Trophoblast cell (in vitro differentiated cells and primary cell): ENCODE results near the gene HSP90AA1.

ENCODE experiments used
- DNase-seq, 2 donors: peaks; one replicate each; pipeline ENCODE4 v3.0.0-alpha.2; 2016
- H2AFZ ChIP-seq: 2 replicates; pipeline ENCODE4 v1.6.1; 2013; ENCODE audit warnings: low read length, moderate library complexity, mild to moderate bottlenecking; ENCODE audit not compliant: insufficient read depth, poor library complexity
- H2AK5ac ChIP-seq: 2 replicates; pipeline ENCODE4 v1.6.1; 2013; ENCODE audit warnings: mild to moderate bottlenecking, low read length
- H2BK120ac ChIP-seq: 2 replicates; pipeline ENCODE4 v1.6.1; 2013; ENCODE audit warnings: low read length, mild to moderate bottlenecking, moderate library complexity; ENCODE audit not compliant: insufficient read depth, poor library complexity
- H2BK12ac ChIP-seq: 2 replicates; pipeline ENCODE4 v1.6.1; 2013; ENCODE audit warnings: mild to moderate bottlenecking, low read length, moderate library complexity
- H2BK5ac ChIP-seq: 2 replicates; pipeline ENCODE4 v1.6.1; 2013; ENCODE audit warnings: low read length, low read depth, moderate library complexity, mild to moderate bottlenecking; ENCODE audit not compliant: poor library complexity
- H3K14ac ChIP-seq: 2 replicates; pipeline ENCODE4 v1.6.1; 2013; ENCODE audit warnings: mild to moderate bottlenecking, low read length
- H3K18ac ChIP-seq: 2 replicates; pipeline ENCODE4 v1.6.1; 2013; ENCODE audit warnings: mild to moderate bottlenecking, low read length
- H3K23ac ChIP-seq: 2 replicates; pipeline ENCODE4 v1.6.1; 2013; ENCODE audit warnings: low read length
- H3K27ac ChIP-seq: 2 replicates; pipeline ENCODE4 v1.5.1; 2013; ENCODE audit warnings: low read depth, mild to moderate bottlenecking, inconsistent platforms, low read length, moderate library complexity
- H3K27me3 ChIP-seq: 2 replicates; pipeline ENCODE4 v1.6.1; 2013; ENCODE audit warnings: inconsistent platforms, mild to moderate bottlenecking, low read length, moderate library complexity; ENCODE audit not compliant: insufficient read depth
- H3K36me3 ChIP-seq, 2 experiments: 1 replicate in 1 of 2; 2 replicates in 1 of 2; pipeline ENCODE4 v1.6.1; 2013; ENCODE audit warnings: low read length in 2 of 2, mild to moderate bottlenecking in 2 of 2, moderate library complexity in 1 of 2; ENCODE audit not compliant: insufficient read depth in 2 of 2, control insufficient read depth in 1 of 2
- H3K4ac ChIP-seq: 2 replicates; pipeline ENCODE4 v1.6.1; 2013; ENCODE audit warnings: low read depth, mild to moderate bottlenecking, low read length, moderate library complexity
- H3K4me1 ChIP-seq, 2 experiments: 1 replicate in 1 of 2; 2 replicates in 1 of 2; pipeline ENCODE4 v1.6.1; 2013; ENCODE audit warnings: low read length in 2 of 2, mild to moderate bottlenecking in 2 of 2, moderate library complexity in 1 of 2; ENCODE audit not compliant: insufficient read depth in 2 of 2, control insufficient read depth in 1 of 2
- H3K4me2 ChIP-seq: 2 replicates; pipeline ENCODE4 v1.6.1; 2013; ENCODE audit warnings: inconsistent platforms, mild to moderate bottlenecking, low read length, moderate library complexity
- H3K4me3 ChIP-seq: 2 replicates; pipeline ENCODE4 v1.5.1; 2013; ENCODE audit warnings: mild to moderate bottlenecking, low read depth, low read length, inconsistent platforms
- H3K79me1 ChIP-seq: one replicate; pipeline ENCODE4 v1.6.1; 2013; ENCODE audit warnings: low read length
- H3K79me2 ChIP-seq: 2 replicates; pipeline ENCODE4 v1.6.1; 2013; ENCODE audit warnings: low read length, mild to moderate bottlenecking; ENCODE audit not compliant: control insufficient read depth, insufficient read depth, poor library complexity
- H3K9ac ChIP-seq: 2 replicates; pipeline ENCODE4 v1.6.1; 2013; ENCODE audit warnings: mild to moderate bottlenecking, low read length
- H3K9me3 ChIP-seq: 2 replicates; pipeline ENCODE4 v1.6.1; 2013; ENCODE audit warnings: low read depth, mild to moderate bottlenecking, control low read depth, inconsistent platforms, low read length; ENCODE audit not compliant: insufficient read depth
- H4K12ac ChIP-seq: 2 replicates; pipeline ENCODE4 v1.6.1; 2013; ENCODE audit warnings: low read depth, mild to moderate bottlenecking, low read length, moderate library complexity
- H4K8ac ChIP-seq: 2 replicates; pipeline ENCODE4 v1.6.1; 2013; ENCODE audit warnings: low read depth, mild to moderate bottlenecking, low read length, moderate library complexity
- H4K91ac ChIP-seq: one replicate; pipeline ENCODE4 v1.6.1; 2013; ENCODE audit warnings: low read depth, mild to moderate bottlenecking, low read length, moderate library complexity
- WGBS: extraction: QIAGEN DNeasy Blood & Tissue Kit; methylation state at CpG from one replicate; pipeline ENCODE4 v1.1.7; 2013; ENCODE audit warnings: missing lambda C conversion rate; ENCODE audit not compliant: insufficient read length, insufficient coverage; ENCODE audit errors: extremely low coverage; 5-methylcytosine and 5-hydroxymethylcytosine counted together

Gene HSP90AA1

GRCh38 chr14:102043251-102044025, 43.4 kb downstream of the HSP90AA1 start:
- H2AFZ ChIP-seq = no peak overlapping the region
- H3K9ac ChIP-seq = no peak overlapping the region
- WGBS = no CpG with 5 or more reads among the region's 22 CpGs
- no peak overlapping the region for H3K14ac ChIP-seq
- H3K27ac ChIP-seq = no peak overlapping the region
- no peak overlapping the region for H4K91ac ChIP-seq
- no peaks in the 10 kb centered on the region for H3K4me1 ChIP-seq
- H4K8ac ChIP-seq = no peak overlapping the region
- no peak overlapping the region for H3K4ac ChIP-seq
- peaks cover under 1% of the 10 kb centered on the region for H3K9me3 ChIP-seq
- no peak overlapping the region for H3K23ac ChIP-seq
- H3K4me2 ChIP-seq = no peak overlapping the region
- H3K27me3 ChIP-seq = no peaks in the 10 kb centered on the region
- no peak overlapping the region for H3K4me3 ChIP-seq
- no peak overlapping the region for H2BK5ac ChIP-seq
- H2BK120ac ChIP-seq = no peak overlapping the region
- no peak overlapping the region for H4K12ac ChIP-seq
- no peak overlapping the region for H2BK12ac ChIP-seq
- no peaks in the 10 kb centered on the region for H3K79me2 ChIP-seq
- H3K36me3 ChIP-seq = peaks cover 83 to 85% of the 10 kb centered on the region in 2 experiments
- H3K79me1 ChIP-seq = no peaks in the 10 kb centered on the region
- H2AK5ac ChIP-seq = no peak overlapping the region
- no peak for DNase-seq
- no peak overlapping the region for H3K18ac ChIP-seq

GRCh38 chr14:102042699-102043098, 44.1 kb downstream of the HSP90AA1 start:
- H2BK5ac ChIP-seq = no peak overlapping the region
- H4K8ac ChIP-seq = no peak overlapping the region
- no peak overlapping the region for H3K18ac ChIP-seq
- no peak overlapping the region for H3K4me2 ChIP-seq
- no peak overlapping the region for H3K4me3 ChIP-seq
- DNase-seq = no peak
- no CpG with 5 or more reads among the region's 9 CpGs for WGBS
- no peak overlapping the region for H3K23ac ChIP-seq
- H3K79me1 ChIP-seq = no peaks in the 10 kb centered on the region
- H3K9ac ChIP-seq = no peak overlapping the region
- no peak overlapping the region for H2BK12ac ChIP-seq
- H2AK5ac ChIP-seq = no peak overlapping the region
- no peak overlapping the region for H3K27ac ChIP-seq
- no peaks in the 10 kb centered on the region for H3K9me3 ChIP-seq
- no peaks in the 10 kb centered on the region for H3K4me1 ChIP-seq
- peaks cover 83 to 85% of the 10 kb centered on the region in 2 experiments for H3K36me3 ChIP-seq
- H3K27me3 ChIP-seq = no peaks in the 10 kb centered on the region
- no peak overlapping the region for H2AFZ ChIP-seq
- H3K4ac ChIP-seq = no peak overlapping the region
- H3K79me2 ChIP-seq = no peaks in the 10 kb centered on the region
- H3K14ac ChIP-seq = no peak overlapping the region
- H2BK120ac ChIP-seq = no peak overlapping the region
- H4K91ac ChIP-seq = no peak overlapping the region
- no peak overlapping the region for H4K12ac ChIP-seq

DNA sequence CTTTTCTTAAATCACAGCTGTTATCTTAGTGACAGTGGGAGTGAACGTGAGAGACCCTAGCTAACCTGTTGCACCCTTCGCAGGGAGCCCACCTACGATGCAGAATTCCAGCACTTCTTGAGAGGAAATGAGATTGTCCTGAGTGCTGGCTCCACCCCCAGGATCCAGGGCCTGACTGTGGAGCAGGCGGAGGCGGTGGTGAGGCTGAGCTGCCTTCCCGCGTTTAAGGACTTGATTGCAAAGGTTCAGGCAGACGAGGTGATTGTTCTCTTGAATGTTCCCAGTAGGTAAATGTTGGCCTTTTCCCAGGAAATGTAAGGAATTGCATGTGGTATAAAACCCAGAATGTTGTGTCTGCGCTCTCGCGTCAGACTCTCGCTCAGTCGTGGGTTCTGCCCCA, 46.7 kb downstream of the HSP90AA1 start:
- H2BK120ac ChIP-seq = no peak overlapping the region
- no peaks in the 10 kb centered on the region for H3K4me1 ChIP-seq
- H3K23ac ChIP-seq = no peak overlapping the region
- H4K12ac ChIP-seq = no peak overlapping the region
- no peak overlapping the region for H2AK5ac ChIP-seq
- H4K8ac ChIP-seq = no peak overlapping the region
- H2BK12ac ChIP-seq = no peak overlapping the region
- no peak overlapping the region for H2AFZ ChIP-seq
- no peak overlapping the region for H3K18ac ChIP-seq
- DNase-seq = no peak
- no peak overlapping the region for H3K4me2 ChIP-seq
- H2BK5ac ChIP-seq = no peak overlapping the region
- no peak overlapping the region for H3K9ac ChIP-seq
- no peak overlapping the region for H3K14ac ChIP-seq
- peaks cover 83 to 87% of the 10 kb centered on the region in 2 experiments for H3K36me3 ChIP-seq
- no peaks in the 10 kb centered on the region for H3K79me2 ChIP-seq
- no peak overlapping the region for H3K4ac ChIP-seq
- no peak overlapping the region for H4K91ac ChIP-seq
- H3K27ac ChIP-seq = no peak overlapping the region
- no CpG with 5 or more reads among the region's 13 CpGs for WGBS
- H3K79me1 ChIP-seq = no peaks in the 10 kb centered on the region
- no peaks in the 10 kb centered on the region for H3K27me3 ChIP-seq
- no peaks in the 10 kb centered on the region for H3K9me3 ChIP-seq
- no peak overlapping the region for H3K4me3 ChIP-seq

- no CpG with 5 or more reads among the region's 16 CpGs for WGBS
- no peaks in the 10 kb centered on the region for H3K9me3 ChIP-seq
- H2BK12ac ChIP-seq = no peak overlapping the region
These were observed 47.7 kb downstream of the HSP90AA1 start for GRCh38 chr14:102039157-102039556.

More at GRCh38 chr14:102039157-102039556, 47.7 kb downstream of the HSP90AA1 start:
- Histone ChIP-seq H3K18ac (no peak overlapping the region), H3K79me1 (no peaks in the 10 kb centered on the region), H3K4me1 (no peaks in the 10 kb centered on the region), H3K4me3 (no peak overlapping the region), H3K14ac (no peak overlapping the region), H3K4ac (no peak overlapping the region), H2AK5ac (no peak overlapping the region), H2BK120ac (no peak overlapping the region), H4K8ac (no peak overlapping the region), H4K91ac (no peak overlapping the region), H4K12ac (no peak overlapping the region), H3K79me2 (no peaks in the 10 kb centered on the region), H3K27me3 (no peaks in the 10 kb centered on the region), H2AFZ (no peak overlapping the region), H3K23ac (no peak overlapping the region), H3K27ac (no peak overlapping the region), H3K36me3 (peaks cover 81 to 83% of the 10 kb centered on the region in 2 experiments), H2BK5ac (no peak overlapping the region), H3K4me2 (no peak overlapping the region), H3K9ac (no peak overlapping the region)
- DNase-seq = no peak
